Measurements from ENCODE around the gene HTR7.

Gene HTR7

GRCh38 chr10:90800232-90800796, 57.5 kb downstream of the HTR7 start:
- DNase-seq = no peak

- DNase-seq = no peak
Measured at GRCh38 chr10:90799172-90799571, 58.7 kb downstream of the HTR7 start.

DNA sequence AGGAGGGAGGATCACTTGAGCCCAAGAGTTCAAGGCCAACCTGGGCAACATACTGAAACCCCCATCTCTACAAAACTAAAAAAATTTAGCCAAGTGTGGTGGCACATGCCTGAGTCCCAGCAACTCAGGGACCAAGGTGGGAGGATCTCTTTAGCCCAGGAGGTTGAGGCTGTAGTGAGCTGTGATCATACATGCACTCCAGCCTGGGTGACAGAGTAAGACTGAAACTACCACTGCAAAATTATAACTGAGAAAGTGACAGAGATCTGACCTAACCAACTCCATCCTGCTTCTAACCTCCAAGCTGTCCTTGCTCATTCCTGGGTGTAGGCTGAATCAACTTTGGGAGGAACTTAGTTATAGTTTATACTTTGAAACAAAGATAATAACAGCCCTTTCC, 59.4 kb downstream of the HTR7 start:
- no peak for DNase-seq

GRCh38 chr10:90790422-90790821, 67.4 kb downstream of the HTR7 start:
- no peak for DNase-seq

GRCh38 chr10:90788968-90789367, 68.9 kb downstream of the HTR7 start:
- DNase-seq = no peak

- DNase-seq = no peak
Measured at GRCh38 chr10:90788199-90788491, 69.7 kb downstream of the HTR7 start.

GRCh38 chr10:90787393-90788198, 70.2 kb downstream of the HTR7 start:
- DNase-seq = peak; percentile 32

DNA sequence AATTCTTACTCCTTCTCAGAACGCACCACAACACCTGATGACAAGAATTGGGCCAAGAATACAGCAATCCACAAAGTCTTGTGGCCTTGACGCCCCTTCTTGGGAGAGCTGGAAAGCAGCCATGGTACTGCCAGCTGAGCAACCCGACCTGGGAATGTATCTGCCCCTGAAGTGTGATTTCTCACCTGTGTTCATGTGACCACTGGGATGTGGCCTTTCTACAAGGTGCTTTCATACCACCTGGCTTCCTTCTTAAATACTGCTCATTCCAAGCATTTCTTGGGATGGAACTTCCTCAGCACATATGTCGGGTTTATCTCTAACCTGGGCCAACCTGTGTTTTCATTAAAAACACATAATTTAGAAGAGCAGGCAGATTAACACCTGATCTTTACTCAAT, 72.1 kb downstream of the HTR7 start:
- no peak for DNase-seq

GRCh38 chr10:90784771-90785170, 73.1 kb downstream of the HTR7 start:
- no peak for DNase-seq

DNA sequence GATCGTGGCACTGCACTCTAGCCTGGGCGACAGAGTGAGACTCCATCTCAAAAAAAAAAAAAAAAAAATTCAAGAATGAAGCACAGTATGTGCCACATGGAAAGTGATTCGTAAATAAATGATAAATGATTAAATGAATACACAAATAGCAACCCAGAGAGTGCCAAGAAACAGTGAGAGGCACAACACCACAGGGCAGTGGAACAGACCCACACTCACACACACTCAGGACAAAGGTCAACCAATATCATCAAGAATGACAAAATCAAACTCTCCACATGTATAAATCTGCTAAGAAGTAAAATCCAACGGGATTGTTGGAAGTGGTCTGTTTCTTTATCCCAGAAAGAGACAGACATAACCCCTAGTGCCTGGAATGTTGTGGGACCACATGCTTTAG, 77.4 kb downstream of the HTR7 start:
- no peak for DNase-seq

DNA sequence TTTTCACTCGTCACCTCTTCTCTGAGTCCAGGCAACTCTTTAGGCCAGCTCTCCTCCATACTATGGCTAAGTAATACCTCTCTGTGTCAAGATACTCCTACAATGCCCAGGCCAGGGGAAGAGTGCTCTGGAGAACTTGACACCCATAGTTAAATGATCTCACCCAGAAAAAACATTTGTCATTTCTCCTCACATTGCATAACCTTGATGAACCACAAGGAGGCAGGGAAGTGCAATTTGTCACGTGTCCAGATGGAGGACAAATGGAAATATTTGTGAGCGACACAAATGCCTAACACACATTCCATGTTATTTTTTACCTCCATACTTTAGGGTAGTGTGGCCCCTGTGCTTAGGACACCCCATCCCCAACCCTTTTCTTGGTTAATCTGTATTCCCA, 78.3 kb downstream of the HTR7 start:
- no peak for DNase-seq

- no peak for DNase-seq
Measured at GRCh38 chr10:90777621-90778020, 80.2 kb downstream of the HTR7 start.

DNA sequence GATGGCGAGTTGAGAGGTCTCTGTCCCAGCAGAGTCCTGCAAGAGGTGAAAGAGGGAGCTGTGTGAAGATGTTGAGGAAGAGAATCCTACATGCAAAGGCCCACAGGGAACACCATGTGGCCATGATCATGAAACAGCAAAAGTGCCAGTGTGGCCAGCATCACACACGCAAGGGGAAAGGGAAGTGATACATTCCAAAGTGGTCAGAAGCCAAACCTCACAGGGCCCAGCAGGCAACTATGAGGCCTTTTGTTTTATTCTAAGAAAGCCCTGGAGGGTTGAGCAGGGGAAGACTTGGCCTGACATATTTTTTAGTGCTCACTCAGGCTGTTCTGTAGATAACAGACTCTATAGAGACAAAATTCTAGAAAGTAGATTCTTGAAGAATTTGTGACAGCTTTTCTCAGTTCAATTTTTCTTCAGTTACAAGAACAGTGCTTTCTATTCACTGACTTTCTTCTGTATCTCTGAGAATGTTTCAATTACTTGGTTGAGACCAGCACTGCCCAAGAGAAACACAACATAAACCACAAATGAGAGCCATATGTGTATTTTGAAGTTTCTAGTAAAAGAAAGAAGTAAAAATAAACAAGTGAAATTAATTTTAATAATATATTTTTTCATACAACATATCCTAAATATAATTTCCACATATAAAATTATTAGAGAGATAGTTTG, 82.3 kb downstream of the HTR7 start:
- no peak for DNase-seq

- DNase-seq = no peak
Measured at GRCh38 chr10:90769946-90770841, 87.6 kb downstream of the HTR7 start.

GRCh38 chr10:90751107-90751997, 106.5 kb downstream of the HTR7 start:
- peak; percentile 46 for DNase-seq

GRCh38 chr10:90746829-90747228, 111.0 kb downstream of the HTR7 start:
- no peak for DNase-seq

DNA sequence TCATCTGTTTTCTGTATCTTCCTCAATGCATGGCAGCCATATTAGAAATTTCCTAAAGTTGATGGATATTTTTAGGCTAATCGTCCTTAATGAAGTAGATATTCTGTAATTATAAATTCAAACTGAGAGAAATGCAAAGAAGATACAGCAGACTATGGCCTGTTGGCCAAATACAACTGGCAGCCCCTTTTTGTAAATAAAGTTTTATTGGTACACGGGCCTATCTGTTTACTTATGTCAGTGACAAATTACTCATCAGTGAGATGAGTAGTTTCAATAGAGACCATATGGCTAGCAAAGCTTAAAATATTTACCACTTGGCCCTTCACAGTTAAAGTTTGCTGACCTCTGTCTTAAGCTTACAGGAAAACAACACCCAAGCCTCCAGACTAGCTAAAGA, 112.3 kb downstream of the HTR7 start:
- no peak for DNase-seq

GRCh38 chr10:90743291-90743690, 114.5 kb downstream of the HTR7 start:
- DNase-seq = no peak

DNA sequence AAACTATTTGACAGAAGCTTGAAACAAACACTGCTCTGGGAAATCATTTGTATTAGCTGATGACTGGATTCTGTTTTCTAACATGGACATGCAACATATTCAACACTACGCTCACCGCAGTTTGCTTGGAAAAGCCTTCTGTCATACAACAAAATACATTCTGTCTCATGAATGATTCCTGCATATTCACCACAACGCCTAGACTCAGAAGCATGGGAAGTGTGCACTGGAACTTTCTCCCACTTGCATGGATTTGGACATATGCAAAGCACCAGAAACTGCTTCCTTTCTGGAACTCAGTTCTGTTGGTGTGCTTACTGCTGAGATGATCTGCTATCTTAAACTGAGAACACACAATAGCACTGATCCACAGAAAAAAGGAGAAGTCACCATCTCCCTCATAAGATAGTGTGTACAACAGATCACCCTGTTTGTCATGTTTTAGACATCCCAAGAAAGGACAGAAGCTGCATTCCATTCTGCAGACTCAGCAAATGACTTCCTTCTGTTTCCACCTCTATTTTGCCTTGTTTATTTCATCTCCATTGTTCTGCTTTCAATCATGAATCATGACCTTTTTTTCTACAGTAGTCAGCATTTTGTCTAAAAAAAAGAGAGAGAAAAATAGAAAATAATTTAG, 115.8 kb downstream of the HTR7 start:
- no peak for DNase-seq

GRCh38 chr10:90740265-90740664, 117.6 kb downstream of the HTR7 start:
- DNase-seq = no peak

DNA sequence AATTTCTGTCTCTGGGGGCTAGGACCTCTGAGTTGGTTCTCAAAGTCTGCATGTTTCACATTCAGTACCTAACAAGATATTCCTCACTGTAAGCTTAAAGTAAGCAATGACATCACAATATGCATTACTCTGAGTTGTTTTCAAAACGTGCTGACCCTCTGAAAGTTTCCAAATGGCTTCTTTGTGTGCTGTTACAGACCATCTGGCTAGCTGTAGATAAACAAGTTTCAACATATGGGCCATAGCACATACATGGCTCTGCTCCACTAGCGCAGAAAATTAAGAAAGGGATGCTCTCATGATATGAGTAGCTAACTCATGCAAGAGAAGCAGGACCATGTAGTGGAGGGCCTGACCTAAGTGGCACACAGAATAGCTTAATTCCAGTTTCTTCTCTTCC, 119.0 kb downstream of the HTR7 start:
- no peak for DNase-seq

GRCh38 chr10:90734415-90734814, 123.4 kb downstream of the HTR7 start:
- no peak for DNase-seq

Data from CD4-positive, alpha-beta T cell treated with Interleukin-21 for 1 hour (primary cell).